Measurements from ENCODE around the gene CRACDL.

DNA sequence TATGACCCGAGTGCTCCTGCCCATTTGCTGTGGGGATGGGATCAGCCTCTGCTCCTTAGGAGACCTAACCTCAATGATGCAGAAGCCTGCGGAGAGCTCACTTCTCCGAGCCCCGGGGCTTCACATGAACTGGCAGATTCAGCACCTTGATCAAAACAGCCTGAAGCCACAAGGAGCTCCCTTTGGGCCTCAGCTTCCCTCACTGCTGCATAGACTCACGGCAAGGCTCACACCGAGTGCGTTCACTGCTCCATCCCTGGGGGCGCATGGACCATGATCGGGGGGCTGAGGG, 33.0 kb downstream of the CRACDL start:
- TF ChIP-seq, protein P1, sequence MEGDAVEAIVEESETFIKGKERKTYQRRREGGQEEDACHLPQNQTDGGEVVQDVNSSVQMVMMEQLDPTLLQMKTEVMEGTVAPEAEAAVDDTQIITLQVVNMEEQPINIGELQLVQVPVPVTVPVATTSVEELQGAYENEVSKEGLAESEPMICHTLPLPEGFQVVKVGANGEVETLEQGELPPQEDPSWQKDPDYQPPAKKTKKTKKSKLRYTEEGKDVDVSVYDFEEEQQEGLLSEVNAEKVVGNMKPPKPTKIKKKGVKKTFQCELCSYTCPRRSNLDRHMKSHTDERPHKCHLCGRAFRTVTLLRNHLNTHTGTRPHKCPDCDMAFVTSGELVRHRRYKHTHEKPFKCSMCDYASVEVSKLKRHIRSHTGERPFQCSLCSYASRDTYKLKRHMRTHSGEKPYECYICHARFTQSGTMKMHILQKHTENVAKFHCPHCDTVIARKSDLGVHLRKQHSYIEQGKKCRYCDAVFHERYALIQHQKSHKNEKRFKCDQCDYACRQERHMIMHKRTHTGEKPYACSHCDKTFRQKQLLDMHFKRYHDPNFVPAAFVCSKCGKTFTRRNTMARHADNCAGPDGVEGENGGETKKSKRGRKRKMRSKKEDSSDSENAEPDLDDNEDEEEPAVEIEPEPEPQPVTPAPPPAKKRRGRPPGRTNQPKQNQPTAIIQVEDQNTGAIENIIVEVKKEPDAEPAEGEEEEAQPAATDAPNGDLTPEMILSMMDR (optimal IDR thresholded peaks at IDR 0.05 in 1 of 3, IDR thresholded peaks at IDR 0.05 in 1 of 3, conservative IDR thresholded peaks at IDR 0.05 in 1 of 3; ENCODE audit: extremely low read depth in 1 of 3, insufficient read depth in 2 of 3, low read length in 3 of 3) = no peak
- no peak for TF ChIP-seq EZH2 (IDR thresholded peaks at IDR 0.05; ENCODE audit: low read length)

Measured in keratinocyte (primary cell).